HEK293 (cell line): ENCODE measurements around the gene KDM5A.

Experiments
- BCL11A ChIP-seq: fragments of 450-650 bp; formaldehyde crosslinking; IDR thresholded peaks from 2 replicates; pipeline ENCODE4 v1.5.1; 2016; ENCODE audit warnings: low read depth, missing biosample characterization, missing genetic modification characterization
- MZF1 ChIP-seq: fragments of 450-650 bp; formaldehyde crosslinking; IDR thresholded peaks from 2 replicates; pipeline ENCODE4 v1.5.1; 2017; ENCODE audit warnings: missing biosample characterization, missing genetic modification characterization, borderline replicate concordance
- OVOL3 ChIP-seq: fragments of 450-650 bp; formaldehyde crosslinking; IDR thresholded peaks from 2 replicates; pipeline ENCODE4 v1.5.1; 2016; ENCODE audit warnings: missing biosample characterization, missing genetic modification characterization
- PBX3 ChIP-seq: sonication (generic); formaldehyde crosslinking; IDR thresholded peaks from 2 replicates; pipeline ENCODE4 v1.8.1; 2022; ENCODE audit warnings: mild to moderate bottlenecking, moderate library complexity, missing genetic modification reagents
- SCRT1 ChIP-seq: fragments of 450-650 bp; formaldehyde crosslinking; IDR thresholded peaks from 2 replicates; pipeline ENCODE4 v1.5.1; 2016; ENCODE audit warnings: missing biosample characterization, missing genetic modification characterization, borderline replicate concordance
- ZEB2 ChIP-seq: fragments of 450-650 bp; formaldehyde crosslinking; IDR thresholded peaks from 2 replicates; pipeline ENCODE4 v1.5.1; 2016; ENCODE audit warnings: missing biosample characterization, missing genetic modification characterization
- ZNF132 ChIP-seq: fragments of 450-650 bp; formaldehyde crosslinking; IDR thresholded peaks from 2 replicates; pipeline ENCODE4 v1.5.1; 2017; ENCODE audit warnings: missing biosample characterization, missing genetic modification characterization, borderline replicate concordance
- ZNF184 ChIP-seq: fragments of 450-650 bp; IDR thresholded peaks from 2 replicates; pipeline ENCODE4 v1.5.1; 2018; ENCODE audit warnings: missing biosample characterization, mild to moderate bottlenecking, missing genetic modification characterization
- ZNF23 ChIP-seq: fragments of 450-650 bp; formaldehyde crosslinking; IDR thresholded peaks from 2 replicates; pipeline ENCODE4 v1.5.1; 2016; ENCODE audit warnings: missing biosample characterization, missing genetic modification characterization, borderline replicate concordance
- ZNF600 ChIP-seq: fragments of 450-650 bp; formaldehyde crosslinking; IDR thresholded peaks from 2 replicates; pipeline ENCODE4 v1.5.1; 2016; ENCODE audit warnings: missing biosample characterization, missing genetic modification characterization
- ZNF660 ChIP-seq: fragments of 450-650 bp; IDR thresholded peaks from 2 replicates; pipeline ENCODE4 v1.5.1; 2018; ENCODE audit warnings: missing biosample characterization, mild to moderate bottlenecking, missing genetic modification characterization
- ZNF830 ChIP-seq: fragments of 450-650 bp; IDR thresholded peaks from 2 replicates; pipeline ENCODE4 v1.5.0; 2018; ENCODE audit warnings: missing biosample characterization, missing genetic modification characterization, low read depth, mild to moderate bottlenecking, moderate library complexity
- TF ChIP-seq, protein P1 (sequence below): fragments of 450-650 bp; formaldehyde crosslinking; IDR thresholded peaks from 2 replicates; pipeline ENCODE4 v1.5.1; 2016; ENCODE audit warnings: missing biosample characterization, missing genetic modification characterization

DNA sequence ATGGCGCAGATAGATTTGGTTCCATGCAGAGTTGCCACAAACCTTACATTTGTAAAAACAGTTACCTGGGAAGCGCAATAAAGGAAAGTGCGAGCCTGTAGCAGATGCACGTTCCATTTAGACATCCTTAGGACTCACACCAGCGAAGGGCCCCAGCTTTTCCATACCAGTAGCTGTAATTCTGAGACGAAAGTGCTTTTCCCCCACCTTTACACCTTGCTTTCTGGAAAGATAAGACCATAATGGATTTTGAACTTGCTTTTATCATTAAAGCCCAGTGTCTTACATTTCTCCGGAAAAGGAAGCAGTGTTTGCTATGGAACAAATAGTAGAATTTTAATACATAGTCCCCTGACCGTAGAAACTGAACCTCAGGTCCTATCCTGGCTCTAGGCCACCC is 11.7 kb upstream of the KDM5A start:
- TF ChIP-seq, protein P1, sequence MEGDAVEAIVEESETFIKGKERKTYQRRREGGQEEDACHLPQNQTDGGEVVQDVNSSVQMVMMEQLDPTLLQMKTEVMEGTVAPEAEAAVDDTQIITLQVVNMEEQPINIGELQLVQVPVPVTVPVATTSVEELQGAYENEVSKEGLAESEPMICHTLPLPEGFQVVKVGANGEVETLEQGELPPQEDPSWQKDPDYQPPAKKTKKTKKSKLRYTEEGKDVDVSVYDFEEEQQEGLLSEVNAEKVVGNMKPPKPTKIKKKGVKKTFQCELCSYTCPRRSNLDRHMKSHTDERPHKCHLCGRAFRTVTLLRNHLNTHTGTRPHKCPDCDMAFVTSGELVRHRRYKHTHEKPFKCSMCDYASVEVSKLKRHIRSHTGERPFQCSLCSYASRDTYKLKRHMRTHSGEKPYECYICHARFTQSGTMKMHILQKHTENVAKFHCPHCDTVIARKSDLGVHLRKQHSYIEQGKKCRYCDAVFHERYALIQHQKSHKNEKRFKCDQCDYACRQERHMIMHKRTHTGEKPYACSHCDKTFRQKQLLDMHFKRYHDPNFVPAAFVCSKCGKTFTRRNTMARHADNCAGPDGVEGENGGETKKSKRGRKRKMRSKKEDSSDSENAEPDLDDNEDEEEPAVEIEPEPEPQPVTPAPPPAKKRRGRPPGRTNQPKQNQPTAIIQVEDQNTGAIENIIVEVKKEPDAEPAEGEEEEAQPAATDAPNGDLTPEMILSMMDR, result no peak
- TF ChIP-seq PBX3 (no peak), ZEB2 (tag by site-specific recombination) (no peak), ZNF23 (tag by site-specific recombination) (no peak), BCL11A (tag by site-specific recombination) (no peak), ZNF600 (no peak), ZNF830 (no peak), OVOL3 (tag by site-specific recombination) (no peak), SCRT1 (tag by site-specific recombination) (no peak), ZNF132 (no peak), ZNF184 (tag by site-specific recombination) (no peak), MZF1 (0 out of 2 replicates have a peak, but pooled peaks have one; percentile 29), ZNF660 (no peak)
